ENCODE data around the gene SOBP.
"Not testable (repeated sequence)": the region's sequence is repeated elsewhere in the genome, so short reads cannot be mapped to it uniquely, and the experiment has no call there.

GRCh38 chr6:107520706-107521105, 30.8 kb downstream of the SOBP start:
- not testable (repeated sequence) for TF ChIP-seq CTCF (IDR thresholded peaks at IDR 0.05; ENCODE audit: borderline replicate concordance, extremely low read depth, low read length, poor library complexity, severe bottlenecking); EZH2 (IDR thresholded peaks at IDR 0.05; ENCODE audit: borderline replicate concordance, low read depth, low read length, severe bottlenecking)
